ENCODE measurements around the gene SCN4A.

The SCN4A gene

DNA sequence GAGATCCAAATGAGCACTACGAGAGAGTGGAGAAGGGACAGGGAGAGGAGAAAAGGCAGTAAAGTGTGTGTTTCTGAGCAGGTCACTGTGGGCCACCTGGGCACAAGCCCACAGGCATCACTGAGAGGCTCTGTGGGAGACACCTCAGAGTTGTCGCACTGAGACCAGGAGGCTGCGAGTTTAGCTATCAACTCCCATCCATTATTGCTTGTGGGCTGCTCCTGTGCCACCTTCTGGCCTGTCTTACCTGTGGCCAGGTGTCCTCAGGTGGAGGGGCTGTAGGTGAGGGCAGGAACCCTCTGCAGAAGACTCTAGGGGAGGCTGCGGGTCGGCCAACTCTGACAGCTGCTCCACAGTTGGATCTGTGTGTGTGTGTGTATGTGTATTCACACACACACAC, 22.9 kb upstream of the SCN4A start:
- TF ChIP-seq FOXP2 (optimal IDR thresholded peaks at IDR 0.05; ENCODE audit: borderline replicate concordance, extremely low read depth, extremely low read length, insufficient read depth) (no peak), TAF1 (IDR thresholded peaks at IDR 0.05; ENCODE audit: borderline replicate concordance, insufficient read depth, low read length) (no peak), POLR2AphosphoS5 (IDR thresholded peaks at IDR 0.05; ENCODE audit: low read depth, low read length) (no peak)
- TF ChIP-seq, protein P1, sequence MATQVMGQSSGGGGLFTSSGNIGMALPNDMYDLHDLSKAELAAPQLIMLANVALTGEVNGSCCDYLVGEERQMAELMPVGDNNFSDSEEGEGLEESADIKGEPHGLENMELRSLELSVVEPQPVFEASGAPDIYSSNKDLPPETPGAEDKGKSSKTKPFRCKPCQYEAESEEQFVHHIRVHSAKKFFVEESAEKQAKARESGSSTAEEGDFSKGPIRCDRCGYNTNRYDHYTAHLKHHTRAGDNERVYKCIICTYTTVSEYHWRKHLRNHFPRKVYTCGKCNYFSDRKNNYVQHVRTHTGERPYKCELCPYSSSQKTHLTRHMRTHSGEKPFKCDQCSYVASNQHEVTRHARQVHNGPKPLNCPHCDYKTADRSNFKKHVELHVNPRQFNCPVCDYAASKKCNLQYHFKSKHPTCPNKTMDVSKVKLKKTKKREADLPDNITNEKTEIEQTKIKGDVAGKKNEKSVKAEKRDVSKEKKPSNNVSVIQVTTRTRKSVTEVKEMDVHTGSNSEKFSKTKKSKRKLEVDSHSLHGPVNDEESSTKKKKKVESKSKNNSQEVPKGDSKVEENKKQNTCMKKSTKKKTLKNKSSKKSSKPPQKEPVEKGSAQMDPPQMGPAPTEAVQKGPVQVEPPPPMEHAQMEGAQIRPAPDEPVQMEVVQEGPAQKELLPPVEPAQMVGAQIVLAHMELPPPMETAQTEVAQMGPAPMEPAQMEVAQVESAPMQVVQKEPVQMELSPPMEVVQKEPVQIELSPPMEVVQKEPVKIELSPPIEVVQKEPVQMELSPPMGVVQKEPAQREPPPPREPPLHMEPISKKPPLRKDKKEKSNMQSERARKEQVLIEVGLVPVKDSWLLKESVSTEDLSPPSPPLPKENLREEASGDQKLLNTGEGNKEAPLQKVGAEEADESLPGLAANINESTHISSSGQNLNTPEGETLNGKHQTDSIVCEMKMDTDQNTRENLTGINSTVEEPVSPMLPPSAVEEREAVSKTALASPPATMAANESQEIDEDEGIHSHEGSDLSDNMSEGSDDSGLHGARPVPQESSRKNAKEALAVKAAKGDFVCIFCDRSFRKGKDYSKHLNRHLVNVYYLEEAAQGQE (IDR thresholded peaks at IDR 0.05; ENCODE audit: insufficient read depth in 1 of 2, low read depth in 2 of 2, low read length in 2 of 2): no peak

- TF ChIP-seq POLR2AphosphoS5 (IDR thresholded peaks at IDR 0.05; ENCODE audit: low read depth, low read length): no peak
- no peak for TF ChIP-seq FOXP2 (optimal IDR thresholded peaks at IDR 0.05; ENCODE audit: borderline replicate concordance, extremely low read depth, extremely low read length, insufficient read depth)
- TF ChIP-seq TAF1 (IDR thresholded peaks at IDR 0.05; ENCODE audit: borderline replicate concordance, insufficient read depth, low read length): no peak
- TF ChIP-seq, protein P1 (IDR thresholded peaks at IDR 0.05; ENCODE audit: insufficient read depth in 1 of 2, low read depth in 2 of 2, low read length in 2 of 2): no peak
- TF ChIP-seq SIN3A (IDR thresholded peaks at IDR 0.05; ENCODE audit: borderline replicate concordance, insufficient read depth, low read length): no peak
Measured at GRCh38 chr17:63993368-63993985, 20.8 kb upstream of the SCN4A start.

DNA sequence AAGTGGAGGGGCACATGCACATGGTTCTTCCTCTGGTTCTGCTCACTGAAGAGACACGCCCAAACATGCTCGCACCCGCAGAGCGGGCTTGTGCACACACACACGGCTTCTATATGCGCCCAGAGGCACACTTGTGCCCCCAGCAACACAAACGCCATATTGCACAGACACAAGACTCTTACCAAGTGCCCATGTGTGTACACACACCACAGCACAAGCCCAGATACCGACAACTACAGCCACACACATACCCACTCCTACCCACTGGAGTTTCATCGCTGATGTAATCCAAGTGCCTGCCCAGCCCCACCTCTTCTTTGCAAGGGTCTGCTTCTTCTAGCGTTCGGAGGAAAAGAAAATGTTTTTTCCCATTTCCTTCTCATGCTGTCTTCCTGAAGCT, 18.9 kb upstream of the SCN4A start:
- TF ChIP-seq, protein P1 (IDR thresholded peaks at IDR 0.05; ENCODE audit: insufficient read depth in 1 of 2, low read depth in 2 of 2, low read length in 2 of 2): no peak
- TF ChIP-seq SIN3A (IDR thresholded peaks at IDR 0.05; ENCODE audit: borderline replicate concordance, insufficient read depth, low read length) (no peak), FOXP2 (optimal IDR thresholded peaks at IDR 0.05; ENCODE audit: borderline replicate concordance, extremely low read depth, extremely low read length, insufficient read depth) (no peak), POLR2AphosphoS5 (IDR thresholded peaks at IDR 0.05; ENCODE audit: low read depth, low read length) (no peak), TAF1 (IDR thresholded peaks at IDR 0.05; ENCODE audit: borderline replicate concordance, insufficient read depth, low read length) (no peak)

DNA sequence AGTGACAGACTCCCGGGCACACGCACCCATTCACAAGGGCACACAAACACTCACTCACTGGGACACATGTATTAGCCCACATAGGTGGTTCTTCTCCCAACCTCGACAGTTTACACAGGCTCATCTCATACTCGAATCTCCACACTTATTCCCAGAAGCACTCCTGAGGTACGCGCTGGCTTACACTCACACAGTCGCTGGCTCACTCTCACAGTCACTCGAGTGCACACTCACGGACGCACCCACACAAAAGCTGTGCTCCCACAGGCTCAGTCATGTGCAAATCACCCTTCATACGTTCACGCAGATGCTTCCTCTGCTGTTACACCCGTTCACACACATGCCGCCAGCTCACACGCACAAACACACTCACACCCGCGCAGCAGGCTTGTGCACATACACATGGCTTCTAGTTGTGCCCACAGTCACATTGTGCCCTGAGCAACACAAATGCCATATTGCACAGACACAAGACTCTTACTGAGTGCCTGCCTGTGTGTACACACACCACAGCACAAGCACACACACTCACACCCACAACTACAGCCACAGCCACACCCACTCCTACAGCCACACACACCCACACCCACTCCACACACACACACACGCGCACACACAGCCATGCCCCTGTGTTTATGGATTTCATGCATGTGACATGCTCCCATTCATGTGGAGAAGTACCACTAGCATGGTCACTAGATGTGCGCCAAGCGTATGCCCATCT, 17.1 kb upstream of the SCN4A start:
- TF ChIP-seq, protein P1 (IDR thresholded peaks at IDR 0.05; ENCODE audit: insufficient read depth in 1 of 2, low read depth in 2 of 2, low read length in 2 of 2): no peak
- TF ChIP-seq FOXP2 (optimal IDR thresholded peaks at IDR 0.05; ENCODE audit: borderline replicate concordance, extremely low read depth, extremely low read length, insufficient read depth) (no peak), SIN3A (IDR thresholded peaks at IDR 0.05; ENCODE audit: borderline replicate concordance, insufficient read depth, low read length) (no peak), POLR2AphosphoS5 (IDR thresholded peaks at IDR 0.05; ENCODE audit: low read depth, low read length) (no peak)

Data from PFSK-1 (cell line).